Fibroblast of villous mesenchyme (primary cell): ENCODE measurements around the gene FOXG1. TPM values are rescaled to one million over a fixed set of nuclear protein-coding genes. Genes with fewer than 3 reads are reported as not detected.

ENCODE experiments used
- DNase-seq: peaks from one replicate; pipeline ENCODE4 v3.0.0-alpha.2; 2010; ENCODE audit warnings: low read depth
- H3K4me3 ChIP-seq: 2 replicates; pipeline ENCODE4 v1.5.1; 2011; ENCODE audit warnings: low read depth, mild to moderate bottlenecking, low read length
- total RNA-seq: library from RNA; depleted of rRNA; stranded (reverse); fragments of >200 nt; gene quantifications from 2 replicates; pipeline ENCODE4 v1.2.3, GENCODE V29; 2012
- TF ChIP-seq, protein P1 (sequence below): IDR thresholded peaks from 2 replicates; pipeline ENCODE4 v1.5.1; 2012; ENCODE audit warnings: low read depth, mild to moderate bottlenecking, low read length; ENCODE audit not compliant: insufficient read depth

FOXG1 gene
- total RNA-seq = under 0.01 TPM in 1 of 2 replicates, not detected in the other

- H3K4me3 ChIP-seq = peak within 1 kb of the TSS; percentile 33
- DNase-seq = no peak
- TF ChIP-seq, protein P1, sequence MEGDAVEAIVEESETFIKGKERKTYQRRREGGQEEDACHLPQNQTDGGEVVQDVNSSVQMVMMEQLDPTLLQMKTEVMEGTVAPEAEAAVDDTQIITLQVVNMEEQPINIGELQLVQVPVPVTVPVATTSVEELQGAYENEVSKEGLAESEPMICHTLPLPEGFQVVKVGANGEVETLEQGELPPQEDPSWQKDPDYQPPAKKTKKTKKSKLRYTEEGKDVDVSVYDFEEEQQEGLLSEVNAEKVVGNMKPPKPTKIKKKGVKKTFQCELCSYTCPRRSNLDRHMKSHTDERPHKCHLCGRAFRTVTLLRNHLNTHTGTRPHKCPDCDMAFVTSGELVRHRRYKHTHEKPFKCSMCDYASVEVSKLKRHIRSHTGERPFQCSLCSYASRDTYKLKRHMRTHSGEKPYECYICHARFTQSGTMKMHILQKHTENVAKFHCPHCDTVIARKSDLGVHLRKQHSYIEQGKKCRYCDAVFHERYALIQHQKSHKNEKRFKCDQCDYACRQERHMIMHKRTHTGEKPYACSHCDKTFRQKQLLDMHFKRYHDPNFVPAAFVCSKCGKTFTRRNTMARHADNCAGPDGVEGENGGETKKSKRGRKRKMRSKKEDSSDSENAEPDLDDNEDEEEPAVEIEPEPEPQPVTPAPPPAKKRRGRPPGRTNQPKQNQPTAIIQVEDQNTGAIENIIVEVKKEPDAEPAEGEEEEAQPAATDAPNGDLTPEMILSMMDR = no peak
These were observed at the start of gene FOXG1 for GRCh38 chr14:28766469-28766955. Gene FOXG1, plus strand, starts transcription at chr14:28766787. Its CDS starts 493 bp downstream, at chr14:28767280.

- no peak for DNase-seq
- TF ChIP-seq, protein P1 = no peak
- no peak overlapping the region for H3K4me3 ChIP-seq
These were observed 47.5 kb upstream of the FOXG1 start for GRCh38 chr14:28719130-28719529.

DNA sequence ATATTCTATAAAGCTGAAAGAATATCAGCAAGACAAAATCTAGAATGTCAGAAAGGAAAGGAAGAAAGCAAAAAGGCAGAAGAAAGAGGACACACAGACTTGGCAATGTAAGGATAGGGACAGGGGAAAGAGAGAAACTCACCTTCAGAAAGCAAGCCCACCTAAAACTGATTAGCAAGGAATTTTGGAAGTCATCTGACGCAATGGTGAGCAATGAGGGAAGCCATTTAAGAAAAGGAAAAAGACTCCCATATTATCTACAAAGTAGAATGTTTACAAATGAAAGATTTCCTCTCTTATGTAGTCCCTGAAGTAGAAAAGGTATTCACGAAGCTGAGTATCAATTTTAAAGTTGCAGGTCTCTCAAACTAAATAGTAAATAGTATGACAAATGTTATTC lies 35.2 kb upstream of the FOXG1 start:
- TF ChIP-seq, protein P1 = no peak
- no peak for DNase-seq
- H3K4me3 ChIP-seq = no peak overlapping the region

DNA sequence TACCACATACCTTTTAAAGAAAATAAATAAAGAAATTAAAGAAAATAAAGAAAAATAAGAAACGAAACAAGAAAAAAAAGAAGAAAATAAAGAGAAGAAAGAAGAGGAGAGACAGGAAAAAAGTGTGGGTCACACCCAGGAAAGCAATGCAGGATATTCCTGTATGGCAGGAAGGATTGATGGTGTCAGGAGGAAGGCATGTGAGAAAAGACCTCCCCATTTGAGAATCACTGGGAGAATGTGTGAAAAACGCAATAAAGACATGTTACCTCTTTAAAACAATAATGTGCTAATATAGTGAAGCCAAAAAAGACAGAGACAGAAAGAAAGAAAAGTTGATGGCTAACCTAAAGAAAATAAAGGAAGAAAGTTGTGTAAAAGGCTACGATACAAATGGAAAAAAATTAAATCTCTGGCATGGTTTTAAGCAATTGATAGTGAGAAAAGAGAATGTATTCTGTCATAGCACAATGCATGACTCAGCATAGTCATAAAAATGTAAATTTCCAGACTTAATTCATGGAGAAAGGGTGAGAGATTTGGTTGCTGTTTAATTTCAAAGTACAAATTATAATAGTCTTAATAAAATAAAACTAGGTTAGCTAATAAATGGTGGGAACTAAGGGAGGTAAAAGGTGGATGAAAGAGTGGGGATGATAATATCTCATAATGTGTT lies 24.3 kb upstream of the FOXG1 start:
- TF ChIP-seq, protein P1 = no peak

GRCh38 chr14:28744126-28744525 lies 22.5 kb upstream of the FOXG1 start:
- no peak for DNase-seq
- no peak overlapping the region for H3K4me3 ChIP-seq

More for the DNA sequence above, 24.3 kb upstream of the FOXG1 start:
- no peak for DNase-seq
- H3K4me3 ChIP-seq = no peak overlapping the region

GRCh38 chr14:28745176-28745575 lies 21.4 kb upstream of the FOXG1 start:
- DNase-seq = no peak
- TF ChIP-seq, protein P1 = no peak
- no peak overlapping the region for H3K4me3 ChIP-seq

More at GRCh38 chr14:28744126-28744525, 22.5 kb upstream of the FOXG1 start:
- TF ChIP-seq, protein P1 = no peak

GRCh38 chr14:28746247-28746646 lies 20.3 kb upstream of the FOXG1 start:
- no peak overlapping the region for H3K4me3 ChIP-seq
- DNase-seq = no peak
- TF ChIP-seq, protein P1 = no peak
